ENCODE results near the gene DNAJC7.
A peak's percentile ranks its signal among the peaks of the same experiment; 100 is the strongest.
"Not testable (repeated sequence)": the region's sequence is repeated elsewhere in the genome, so short reads cannot be mapped to it uniquely, and the experiment has no call there.

DNAJC7 gene

DNA sequence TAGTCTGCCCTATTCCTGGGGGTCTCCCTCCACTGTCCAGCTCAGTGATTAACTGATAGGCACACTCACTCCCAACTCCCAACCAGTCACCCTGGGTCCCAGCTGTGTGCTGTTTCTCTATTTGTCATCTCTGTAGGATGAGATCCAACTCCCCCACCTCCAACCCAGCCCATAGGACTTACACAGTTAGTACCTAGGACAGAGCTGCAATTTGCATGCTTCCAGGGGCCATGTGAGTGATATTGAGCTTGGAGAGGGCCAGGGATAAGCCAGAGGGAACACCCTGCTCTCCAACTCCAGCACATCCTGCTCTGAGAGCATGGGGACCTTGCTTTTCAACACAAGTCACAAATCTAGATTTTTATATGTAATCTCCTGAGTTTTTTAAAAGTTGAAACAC lies 24.4 kb upstream of the DNAJC7 start:
- no peak for DNase-seq

DNA sequence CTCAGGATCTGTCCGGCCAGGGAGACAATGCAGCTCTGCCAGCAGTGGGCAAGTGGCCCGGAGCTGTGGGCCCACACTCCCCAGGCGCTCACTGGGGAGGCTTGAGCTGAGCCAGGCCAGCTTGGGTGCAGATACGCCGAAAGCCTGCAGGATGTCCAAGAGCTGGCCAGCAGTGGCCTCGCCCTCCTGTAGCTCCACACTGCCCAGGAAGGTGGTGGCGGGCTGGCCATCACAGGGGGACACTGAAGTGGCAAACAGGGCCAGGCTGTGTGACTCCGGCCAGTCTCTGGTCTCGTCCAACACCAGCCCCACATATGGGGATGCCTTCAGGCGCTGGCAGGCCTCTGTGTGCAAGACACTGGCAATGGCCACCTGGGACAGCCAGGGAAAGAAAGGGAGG lies 23.6 kb upstream of the DNAJC7 start:
- DNase-seq: no peak

DNA sequence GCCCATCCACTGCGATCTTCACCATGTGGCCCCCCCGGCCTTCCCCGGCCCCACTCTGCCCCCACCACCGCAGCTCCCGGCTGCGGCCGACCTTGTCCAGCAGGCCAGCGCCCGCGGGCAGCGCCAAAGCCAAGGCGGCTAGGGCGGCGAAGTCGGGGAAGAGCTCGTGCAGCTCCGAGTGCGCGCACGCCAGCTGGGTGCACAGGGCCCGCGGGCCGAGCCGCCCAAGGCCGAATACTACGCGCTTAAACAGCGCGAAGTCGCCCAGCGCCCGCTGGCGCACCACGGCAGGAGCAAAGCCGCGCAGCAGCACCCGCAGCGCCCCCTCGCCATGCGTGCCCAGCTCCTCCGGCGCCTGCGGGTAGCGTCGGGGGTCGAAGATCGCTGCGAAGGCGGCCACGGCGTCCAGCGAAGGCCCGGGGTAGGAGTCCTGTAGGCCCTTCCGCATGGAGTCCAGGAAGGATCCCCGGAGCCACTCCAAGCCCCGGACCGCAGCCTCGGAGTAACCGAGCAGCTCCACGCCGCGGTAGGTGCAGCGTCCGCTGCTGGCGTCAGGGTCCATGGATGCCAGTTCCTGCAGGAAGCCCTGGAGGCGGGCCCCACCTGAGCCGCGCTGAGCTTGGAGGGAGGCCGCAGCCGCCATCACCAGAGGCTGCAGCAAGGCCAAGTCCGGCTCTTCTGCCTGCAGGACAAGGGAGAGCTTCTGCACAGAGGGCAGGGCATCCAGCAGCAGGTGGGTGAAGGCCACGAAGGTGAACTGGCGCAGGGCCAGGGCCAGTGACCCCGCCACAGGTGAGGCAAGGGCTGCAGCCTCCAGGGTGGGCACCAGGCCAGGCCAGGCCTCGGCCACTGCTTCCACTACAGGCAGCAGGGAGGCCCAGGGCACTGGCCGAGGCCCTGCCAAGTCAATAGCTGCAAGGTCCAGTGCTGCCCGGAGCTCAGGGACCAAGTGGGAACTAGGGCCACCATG lies 22.8 kb upstream of the DNAJC7 start:
- peak in 1 of 56 donors; percentile 6 for DNase-seq

DNA sequence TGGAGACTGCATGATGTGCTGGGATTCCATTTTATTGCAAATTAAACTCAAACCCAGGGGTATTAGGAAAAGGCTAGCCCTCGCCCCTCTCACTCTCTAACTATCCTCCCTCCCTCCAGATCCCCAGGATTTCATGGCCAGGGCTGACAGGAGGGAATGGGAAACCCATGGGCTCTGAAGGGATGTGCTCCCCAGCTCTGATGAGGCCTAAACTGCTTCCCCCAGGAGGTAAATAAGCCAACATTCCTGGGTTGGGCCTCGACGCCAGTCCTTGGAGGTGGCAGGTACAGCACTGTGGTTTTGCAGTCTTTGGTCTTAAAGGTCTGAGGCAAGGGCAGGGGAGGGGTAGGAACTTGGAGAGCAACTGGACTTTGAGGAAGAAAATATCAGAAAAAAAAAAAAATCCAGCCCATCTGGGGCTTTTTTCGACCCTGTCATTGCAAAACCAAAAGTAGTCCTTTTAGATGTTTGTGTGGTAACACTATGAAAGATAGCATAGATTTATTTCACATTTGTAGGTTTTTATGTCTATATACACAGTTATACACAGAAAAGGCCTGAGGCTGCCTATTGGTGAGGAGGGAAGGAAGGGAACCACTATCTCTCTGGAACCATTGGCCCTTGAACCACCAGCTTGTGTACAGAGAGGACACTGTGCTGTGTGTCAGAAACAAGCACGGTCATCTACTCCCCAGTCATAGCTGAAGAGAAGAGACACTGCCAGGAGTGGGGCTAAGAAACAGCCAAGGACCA lies 21.2 kb upstream of the DNAJC7 start:
- no peak for DNase-seq

DNA sequence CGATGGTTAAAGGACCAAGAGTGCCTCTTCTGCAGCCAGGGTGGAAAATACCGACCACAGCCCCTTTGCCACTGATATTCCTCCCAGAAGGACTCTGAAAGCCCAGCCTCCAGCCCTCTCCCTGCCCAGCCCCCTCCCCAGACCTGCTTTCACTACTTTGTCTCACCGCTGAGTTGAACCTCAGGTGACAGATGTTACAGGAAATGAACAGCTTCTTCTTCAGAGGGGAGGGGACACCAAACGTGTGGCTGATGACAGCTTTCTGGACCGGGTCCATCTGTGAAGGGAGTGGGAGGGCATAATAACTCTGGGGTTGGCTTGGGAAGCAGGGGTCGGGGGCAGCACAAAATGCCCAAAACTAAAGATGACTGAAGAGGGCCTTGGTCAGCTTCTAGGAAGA lies 16.8 kb upstream of the DNAJC7 start:
- DNase-seq: no peak

DNA sequence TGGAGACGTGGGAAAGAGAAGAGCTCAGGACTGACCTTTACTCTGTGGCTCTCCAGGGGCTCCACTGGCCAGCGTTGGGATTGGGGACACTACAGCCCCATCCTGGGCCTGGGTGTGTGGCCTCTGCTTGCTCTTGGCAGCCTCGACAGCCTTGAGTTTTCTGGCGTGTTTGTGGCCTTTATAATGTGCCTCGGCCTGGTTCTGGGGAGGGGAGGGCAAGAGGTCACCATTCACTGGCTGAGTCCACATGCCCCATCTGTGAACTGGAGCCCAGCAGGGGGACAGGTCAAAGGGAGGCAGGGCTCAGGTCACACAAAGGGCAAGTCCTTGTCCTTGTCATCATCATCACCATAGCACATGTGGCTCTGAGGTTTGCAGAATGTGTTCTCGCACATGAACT lies 14.3 kb upstream of the DNAJC7 start:
- DNase-seq: no peak

DNA sequence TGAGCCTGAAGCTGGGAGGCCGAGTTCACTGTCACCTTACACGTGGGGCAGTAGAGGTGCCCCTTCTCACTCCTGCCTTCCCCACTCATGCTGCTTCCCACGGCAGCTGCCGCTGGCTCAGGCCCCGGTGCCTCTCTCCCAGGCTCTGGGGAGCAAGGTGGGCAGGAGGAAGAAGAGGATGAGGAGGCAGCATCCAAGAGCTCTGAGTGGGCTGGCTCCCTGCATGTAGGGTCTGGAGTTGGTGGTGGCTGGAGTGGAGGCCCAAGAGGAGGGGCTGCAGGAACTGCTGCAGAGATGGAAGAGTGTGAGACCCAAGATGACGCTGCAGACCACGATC lies 11.5 kb upstream of the DNAJC7 start:
- no peak for DNase-seq

DNA sequence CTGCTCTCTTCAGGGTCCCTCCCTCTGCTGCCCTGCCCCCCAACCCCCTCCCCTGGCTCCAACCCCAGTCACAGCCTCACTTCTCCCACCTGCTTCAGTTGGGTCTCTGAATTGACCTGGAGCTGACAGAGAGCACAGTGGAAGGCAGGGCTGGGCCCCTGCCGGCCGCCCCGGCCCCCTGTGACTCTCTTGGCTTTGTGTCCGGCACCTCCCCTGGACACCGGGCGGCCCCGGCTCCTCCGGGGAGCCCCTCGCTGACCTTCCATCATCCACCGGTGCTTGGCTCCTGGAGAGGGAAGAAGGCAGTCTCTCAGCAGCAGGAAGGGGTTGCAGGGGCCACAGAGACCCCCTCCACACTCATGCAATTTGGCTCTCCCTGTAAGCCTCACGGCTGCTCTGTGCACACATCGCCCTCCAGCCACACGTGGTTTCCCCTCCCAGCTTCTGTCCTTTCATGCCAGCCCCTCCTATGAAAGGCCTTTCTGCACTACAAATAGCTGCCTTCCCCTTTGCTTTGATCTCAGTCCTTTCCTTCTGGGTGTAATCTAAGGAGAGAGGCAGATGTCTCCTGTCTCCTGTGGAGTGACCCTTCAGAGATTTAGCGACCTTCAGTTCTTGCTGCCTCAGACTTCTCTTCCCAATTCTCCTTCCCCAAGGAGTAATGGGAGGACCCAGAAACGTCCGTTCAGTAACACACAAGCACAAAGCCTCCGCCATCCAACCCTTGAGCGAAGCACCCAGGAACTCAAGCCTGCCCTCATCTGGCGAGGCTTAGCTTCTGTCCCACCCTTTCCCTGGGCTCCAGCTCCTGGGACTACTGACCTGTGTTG lies 10.9 kb upstream of the DNAJC7 start:
- DNase-seq: no peak

DNA sequence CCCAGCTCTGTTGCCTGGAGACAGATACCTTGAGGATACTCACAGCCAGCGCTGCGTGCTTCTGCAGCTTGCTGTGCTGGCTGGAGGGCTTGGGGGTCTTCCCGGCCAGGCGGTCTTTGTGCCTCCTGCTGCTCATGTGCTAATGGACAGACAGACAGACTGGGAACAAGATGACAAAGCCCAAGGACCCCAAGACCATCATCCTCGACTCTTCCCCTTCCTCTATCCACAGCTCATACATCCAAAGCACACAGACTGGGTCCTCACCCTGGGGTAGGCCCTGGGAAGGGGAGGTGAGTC lies 10.3 kb upstream of the DNAJC7 start:
- no peak for DNase-seq

DNA sequence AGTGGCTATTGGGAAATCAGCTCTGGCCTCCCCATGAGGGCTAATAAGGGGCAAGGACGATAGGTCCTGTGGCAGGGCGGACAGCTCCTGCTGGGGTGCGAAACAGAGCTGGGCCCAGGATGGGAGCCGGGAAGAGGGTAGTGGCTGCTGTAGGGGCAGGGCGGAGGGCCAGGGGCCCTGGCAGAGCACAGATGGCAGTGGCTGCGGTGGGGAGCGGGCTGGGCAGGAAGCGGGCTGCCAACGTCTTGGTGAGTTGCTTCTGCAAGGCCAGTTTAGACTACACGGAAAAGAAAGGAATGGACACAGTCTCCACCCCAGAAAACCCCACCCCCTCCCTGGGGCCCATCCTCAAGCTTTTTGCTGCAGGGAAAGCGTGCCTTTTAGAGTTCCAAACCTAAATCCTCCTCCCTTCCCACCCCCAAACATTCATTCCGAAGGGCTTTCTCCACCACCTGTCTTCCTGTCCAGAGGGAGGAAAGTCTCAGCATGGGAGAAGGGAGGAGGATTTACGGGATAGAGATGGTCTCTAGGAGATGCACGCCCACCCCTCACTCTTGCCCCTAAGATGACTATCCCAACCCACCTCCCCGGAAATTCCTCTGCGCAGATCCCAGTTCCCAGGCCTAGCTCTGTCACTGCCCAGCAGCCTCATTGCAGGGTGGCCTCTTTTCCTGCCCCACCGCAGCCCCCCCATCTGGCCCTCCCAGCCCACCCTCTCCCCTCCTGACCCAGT lies 9.8 kb upstream of the DNAJC7 start:
- no peak for DNase-seq

DNA sequence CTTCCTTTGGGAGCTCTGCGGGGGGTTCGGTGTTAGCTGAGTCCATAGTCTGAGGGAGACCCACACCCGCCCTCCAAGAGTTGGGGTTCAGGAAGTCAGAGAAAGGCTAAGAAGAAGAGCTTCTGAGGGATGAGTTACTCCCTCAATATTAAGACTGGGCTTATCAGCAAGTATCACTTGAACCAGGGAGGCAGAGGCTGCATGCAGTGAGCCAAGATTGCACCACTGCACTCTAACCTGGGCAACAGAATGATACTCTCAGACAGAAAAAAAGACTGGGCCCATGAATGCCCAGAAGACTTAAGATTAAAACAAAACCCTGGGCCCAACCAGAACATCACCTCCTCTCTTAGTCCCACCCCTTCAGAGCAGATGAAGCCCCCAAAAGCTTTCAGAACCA lies 8.7 kb upstream of the DNAJC7 start:
- DNase-seq: no peak

DNA sequence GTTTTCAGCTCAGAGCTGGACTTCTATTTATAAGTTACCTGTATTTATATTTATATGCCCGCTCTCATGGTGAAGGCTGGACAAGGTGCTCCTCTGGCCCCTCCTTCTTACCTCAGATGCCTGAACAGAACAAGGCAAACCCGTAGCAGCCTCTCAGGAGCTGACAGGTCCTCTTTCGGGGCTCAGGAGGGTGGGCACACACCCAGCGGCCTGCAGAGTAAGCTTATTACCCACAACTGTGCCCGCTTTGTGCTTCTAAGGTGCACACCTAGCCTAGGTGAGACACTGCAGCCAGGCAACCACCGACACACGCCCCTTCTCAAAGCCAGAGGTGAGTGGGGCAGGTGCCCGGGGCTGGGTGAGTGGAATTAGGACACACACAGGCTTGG lies 7.9 kb upstream of the DNAJC7 start:
- no peak for DNase-seq

DNA sequence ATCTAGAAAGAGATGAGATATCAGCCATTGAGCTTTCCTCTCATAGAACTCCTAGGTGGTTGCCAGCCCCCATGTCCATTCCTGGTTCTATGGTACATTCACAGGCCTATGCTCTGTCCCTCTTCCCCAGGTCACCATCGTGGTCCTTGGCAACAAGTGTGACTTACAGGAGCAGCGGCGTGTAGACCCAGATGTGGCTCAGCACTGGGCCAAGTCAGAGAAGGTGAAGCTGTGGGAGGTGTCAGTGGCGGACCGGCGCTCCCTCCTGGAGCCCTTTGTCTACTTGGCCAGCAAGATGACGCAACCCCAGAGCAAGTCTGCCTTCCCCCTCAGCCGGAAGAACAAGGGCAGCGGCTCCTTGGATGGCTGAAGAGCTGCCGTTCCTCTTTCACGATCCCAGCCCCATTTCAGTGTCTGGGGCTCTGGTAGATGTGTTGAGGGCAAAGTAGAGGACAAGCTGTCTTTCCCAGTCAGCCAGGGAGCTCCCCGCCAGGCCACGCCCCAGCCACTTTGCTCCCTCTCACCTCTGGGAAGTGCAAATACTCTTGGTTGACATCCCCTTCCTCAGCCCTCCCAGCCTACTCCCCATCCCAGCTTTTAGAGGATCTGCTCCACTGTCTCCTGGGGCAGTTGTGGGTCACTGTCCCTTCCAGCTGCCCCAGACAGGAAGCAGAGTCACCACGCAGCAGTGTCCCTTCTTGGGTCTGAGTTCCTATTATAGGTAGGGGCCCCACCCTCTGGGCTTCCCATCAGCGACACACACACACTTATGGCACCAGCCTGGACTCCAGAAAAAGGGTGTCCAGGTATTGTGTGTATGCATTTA lies 6.5 kb upstream of the DNAJC7 start:
- DNase-seq: peak in 10 of 56 donors; percentile 6 to 24 (median 10)

DNA sequence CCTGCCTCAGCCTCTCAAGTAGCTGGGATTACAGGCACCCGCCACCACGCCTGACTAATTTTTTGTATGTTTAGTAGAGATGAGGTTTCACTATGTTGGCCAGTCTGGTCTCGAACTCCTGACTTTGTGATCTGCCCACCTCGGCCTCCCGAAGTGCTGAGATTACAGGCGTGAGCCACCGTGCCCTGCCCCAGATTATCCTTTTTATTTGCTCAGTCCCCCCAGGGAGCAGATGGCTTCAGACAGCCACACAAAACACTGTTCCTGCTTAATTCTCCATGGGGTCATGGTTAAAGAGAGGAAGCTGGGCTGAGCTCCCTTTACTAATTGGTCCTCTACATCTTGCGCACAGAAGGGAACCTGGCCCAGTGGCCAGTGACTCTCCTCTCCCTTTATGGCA lies 3.6 kb upstream of the DNAJC7 start:
- DNase-seq: not testable (repeated sequence)

DNA sequence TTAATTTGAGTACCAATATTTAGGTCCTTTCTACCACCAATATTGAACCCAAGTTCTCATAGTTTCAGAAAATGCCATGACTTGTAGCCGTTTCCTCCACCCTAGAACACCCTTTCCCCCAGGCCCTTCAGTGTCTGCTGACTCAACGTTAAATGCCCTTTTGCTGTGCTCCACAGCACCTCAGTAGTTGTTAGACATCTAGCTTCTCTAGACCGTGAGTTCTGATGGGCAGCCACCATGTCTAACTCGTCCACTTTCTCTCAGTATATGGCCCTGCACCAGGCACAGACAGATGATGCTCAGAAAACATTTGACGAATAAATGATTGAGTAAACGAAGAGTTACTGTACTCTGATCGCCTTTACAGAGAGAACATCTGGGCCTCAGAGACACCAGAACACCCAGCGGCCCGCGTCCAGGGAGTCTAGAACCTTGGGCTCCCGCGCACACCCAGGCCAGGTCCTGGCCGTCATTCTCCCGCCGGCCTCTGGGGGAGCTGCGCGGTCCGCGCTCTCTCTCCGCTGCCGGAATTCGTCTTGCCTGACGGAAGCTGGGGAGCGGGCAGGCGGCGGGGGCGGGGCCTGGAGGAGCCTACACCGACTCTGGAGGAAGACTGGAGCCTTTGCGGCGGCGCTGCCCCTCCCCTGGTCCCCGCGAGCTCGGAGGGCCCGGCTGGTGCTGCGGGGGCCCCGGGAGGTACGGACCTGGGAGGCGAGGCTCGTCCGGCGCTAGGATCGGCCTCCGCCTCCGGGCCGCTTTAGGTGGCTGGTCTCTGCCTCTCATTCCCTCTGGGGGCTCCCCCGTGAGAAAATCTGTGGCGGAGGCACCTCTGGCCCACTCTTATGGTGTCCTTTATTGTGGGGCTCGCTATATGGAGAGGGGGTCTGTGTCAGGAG lies 2.5 kb upstream of the DNAJC7 start, which contains the start of gene NKIRAS2:
TSS of gene NKIRAS2 (plus strand) at position 582 of the 896 bp plus-strand sequence. CDS start 1,488 bp downstream, outside the sequence.
- peak in 55 of 56 donors; percentile 45 to 93 (median 84) for DNase-seq

DNA sequence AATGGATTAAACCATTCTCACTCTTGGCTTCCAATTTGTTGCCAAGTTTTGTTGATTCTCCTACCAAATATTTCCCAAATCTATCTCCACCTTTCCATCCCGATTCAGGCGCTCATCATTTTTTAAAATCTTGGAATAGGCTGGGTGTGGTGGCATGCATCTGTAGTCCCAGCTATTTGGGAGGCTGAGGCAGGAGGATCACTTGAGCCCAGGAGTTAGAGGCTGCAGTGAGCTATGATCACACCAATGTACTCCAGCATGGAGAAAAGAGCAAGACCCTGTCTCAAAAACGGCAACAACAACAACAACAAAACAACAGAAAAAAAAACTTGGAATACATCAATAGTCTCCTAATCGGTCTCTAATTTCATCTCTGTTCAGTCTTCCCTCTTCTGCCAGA lies 1.7 kb upstream of the DNAJC7 start:
- DNase-seq: no peak

DNA sequence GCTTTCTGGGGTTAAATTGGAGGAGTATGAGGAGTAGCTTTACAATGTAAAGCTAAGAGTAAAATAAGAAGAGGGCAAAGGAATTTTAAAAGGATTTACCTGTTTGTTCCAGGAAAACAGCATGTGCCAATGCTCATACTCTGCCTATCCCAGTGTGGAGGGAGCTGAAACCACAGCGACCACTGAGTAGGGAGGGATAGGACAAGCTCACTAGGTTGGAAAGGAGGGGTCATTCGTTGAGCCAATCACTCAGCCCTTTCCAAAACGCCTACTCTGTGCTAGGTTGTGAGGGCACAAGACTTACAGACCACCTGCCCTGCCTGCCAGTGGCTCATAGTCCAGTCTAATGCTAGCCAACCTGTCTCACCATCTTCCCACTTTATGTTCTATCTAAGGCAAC lies 1.1 kb upstream of the DNAJC7 start:
- no peak for DNase-seq

DNA sequence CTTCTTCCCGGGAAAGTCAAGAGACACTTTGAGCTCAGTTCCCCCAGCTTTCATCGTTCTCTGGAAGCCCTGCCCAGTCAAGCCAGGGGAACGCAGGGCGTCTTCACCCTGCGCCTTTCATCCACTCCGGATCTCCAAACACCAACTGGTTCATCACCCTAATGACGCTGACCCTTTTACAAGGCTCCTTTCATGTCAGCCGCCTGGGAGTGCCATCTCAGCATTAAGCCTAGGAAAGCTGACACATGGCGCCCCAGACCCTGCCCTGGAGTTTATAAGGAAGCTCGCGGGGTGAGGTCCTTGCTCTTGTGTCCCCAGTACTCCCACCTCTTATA lies 594 bp upstream of the DNAJC7 start:
- peak in 2 of 56 donors; percentile 46 to 62 for DNase-seq

DNA sequence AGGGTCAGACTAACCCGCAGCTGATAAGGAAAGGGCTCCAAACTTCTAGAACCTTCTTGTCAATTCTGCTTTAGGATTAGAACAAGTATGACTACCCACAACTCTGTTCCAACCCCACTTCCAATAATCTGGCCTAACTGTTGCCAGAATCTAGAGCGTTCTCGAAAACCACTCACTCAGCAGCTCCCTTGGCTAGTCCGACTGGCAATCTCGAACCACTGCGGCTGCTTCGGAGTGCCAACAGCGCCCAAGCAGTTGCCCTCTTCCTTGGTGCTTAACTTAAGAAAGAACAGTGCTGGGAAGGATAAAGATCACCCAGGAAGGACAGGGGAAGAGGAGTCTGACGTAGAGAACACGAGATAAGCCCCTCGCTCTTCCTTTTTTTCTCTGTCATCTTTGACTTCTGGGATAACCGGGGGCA lies 818 bp downstream of the DNAJC7 start:
- peak in 13 of 56 donors; percentile 10 to 39 (median 27) for DNase-seq

Measured in amygdala (tissue), 56 donors.